ENCODE results near the gene MIEF1.

The MIEF1 gene

GRCh38 chr22:39567135-39567946 lies 65.3 kb downstream of the MIEF1 start:
- Histone ChIP-seq H3K4me3 (ENCODE audit: low read depth, low read length) (no peak overlapping the region), H3K27ac (no peak overlapping the region), H3K36me3 (no peaks in the 10 kb centered on the region), H3K9me3 (ENCODE audit: severe bottlenecking) (no peaks in the 10 kb centered on the region), H3K27me3 (ENCODE audit: insufficient read depth, low read depth, severe bottlenecking) (no peaks in the 10 kb centered on the region)
- no peak for DNase-seq
- no peak for TF ChIP-seq CTCF (IDR thresholded peaks at IDR 0.05; ENCODE audit: low read depth, low read length)
